ENCODE measurements around the gene PRM2. TPM values are rescaled to one million over a fixed set of nuclear protein-coding genes. Genes with fewer than 3 reads are reported as not detected.

Gene PRM2
- total RNA-seq, 1 donor from 2014 or later = not detected

DNA sequence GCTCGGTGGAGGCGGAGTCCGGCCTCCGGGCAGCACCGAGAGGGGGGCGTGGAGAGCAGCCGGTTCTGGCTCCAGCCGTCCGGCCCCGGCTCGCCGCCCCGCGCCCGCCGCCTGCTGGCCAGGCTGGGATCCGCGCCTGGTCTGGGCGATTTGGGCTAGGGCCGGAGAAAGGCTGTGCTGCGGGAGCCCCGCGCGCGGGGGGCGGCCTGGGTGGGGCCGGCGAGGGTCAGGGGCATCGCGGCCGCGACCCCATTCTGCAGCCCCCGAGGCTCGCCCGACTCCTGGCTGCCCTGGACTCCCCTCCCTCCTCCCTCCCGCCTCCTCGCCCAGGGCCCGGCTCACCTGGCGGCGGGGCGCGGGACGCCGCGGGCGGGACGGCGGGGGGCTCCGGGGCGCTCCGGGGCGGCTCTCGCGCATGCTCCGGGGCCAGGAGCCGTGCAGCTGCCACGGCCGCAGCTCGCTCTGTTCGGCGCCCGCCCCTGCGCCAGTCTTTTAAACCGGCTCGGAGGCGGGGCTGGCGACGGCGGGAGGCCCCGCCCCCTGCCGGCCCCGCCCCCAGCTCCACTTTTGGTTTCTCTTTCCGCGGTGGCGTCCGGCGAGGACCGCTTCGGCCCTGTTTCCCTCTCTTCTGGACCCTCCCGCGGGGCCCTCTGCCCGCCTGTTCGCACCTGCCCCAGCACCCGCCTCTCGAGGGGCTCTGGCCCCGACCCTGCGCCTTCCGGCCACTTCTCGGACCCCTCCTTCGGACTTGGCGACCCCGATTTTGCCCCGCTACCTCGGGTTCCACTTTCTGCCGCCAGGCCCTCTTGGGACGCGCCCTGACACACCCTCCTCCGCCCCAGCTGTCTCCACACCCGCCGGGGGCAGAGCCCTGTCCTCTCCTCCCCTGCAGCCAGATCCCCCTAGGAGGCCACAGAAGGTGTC, 20.3 kb downstream of the PRM2 start, which contains the start of gene SOCS1:
Gene SOCS1 (minus strand): TSS at position 468 of the 924 bp plus-strand sequence. CDS start 726 bp downstream, outside the sequence.
- Mint-ChIP-seq H3K9me3 (no peaks in the 10 kb centered on the region), H3K4me1 (peaks cover 50% of the 10 kb centered on the region), H3K36me3 (ENCODE audit: low read depth) (peaks cover 41% of the 10 kb centered on the region), H3K27ac (peak within 1 kb of the TSS; percentile 97), H3K27me3 (no peaks in the 10 kb centered on the region), H3K4me3 (peak within 1 kb of the TSS; percentile 99)
- peak; percentile 97 for DNase-seq
- intact Hi-C loops (cut with micrococcal nuclease) = loop anchor here (1.0 to 10.0 kb wide), 6 partner anchors 99 to 329 kb away; partner anchors contain the start of gene LITAF

- H3K4me1 Mint-ChIP-seq = peaks cover 55% of the 10 kb centered on the region
- intact Hi-C loops (cut with micrococcal nuclease) = loop anchor here (1.0 to 10.0 kb wide), 5 partner anchors 73 to 330 kb away; partner anchors contain the start of gene LITAF
- peak overlapping the region; percentile 97 for H3K4me3 Mint-ChIP-seq
- no peaks in the 10 kb centered on the region for H3K9me3 Mint-ChIP-seq
- peaks cover 49% of the 10 kb centered on the region for H3K36me3 Mint-ChIP-seq (ENCODE audit: low read depth)
- peak; percentile 89 for DNase-seq
- H3K27me3 Mint-ChIP-seq = no peaks in the 10 kb centered on the region
- peak overlapping the region; percentile 88 for H3K27ac Mint-ChIP-seq
These were observed 21.2 kb downstream of the PRM2 start for GRCh38 chr16:11254913-11255736.

- DNase-seq = peak; percentile 75
- peak overlapping the region; percentile 96 for H3K27ac Mint-ChIP-seq
- H3K9me3 Mint-ChIP-seq = no peaks in the 10 kb centered on the region
- no peaks in the 10 kb centered on the region for H3K27me3 Mint-ChIP-seq
- peaks cover 51% of the 10 kb centered on the region for H3K36me3 Mint-ChIP-seq (ENCODE audit: low read depth)
- intact Hi-C loops (cut with micrococcal nuclease) = loop anchor here (5.0 to 10.0 kb wide), 2 partner anchors 72 to 331 kb away; partner anchors contain the start of gene LITAF
- peak overlapping the region; percentile 97 for H3K4me3 Mint-ChIP-seq
- H3K4me1 Mint-ChIP-seq = peaks cover 47% of the 10 kb centered on the region
These were observed 22.0 kb downstream of the PRM2 start for GRCh38 chr16:11253995-11254912.

DNA sequence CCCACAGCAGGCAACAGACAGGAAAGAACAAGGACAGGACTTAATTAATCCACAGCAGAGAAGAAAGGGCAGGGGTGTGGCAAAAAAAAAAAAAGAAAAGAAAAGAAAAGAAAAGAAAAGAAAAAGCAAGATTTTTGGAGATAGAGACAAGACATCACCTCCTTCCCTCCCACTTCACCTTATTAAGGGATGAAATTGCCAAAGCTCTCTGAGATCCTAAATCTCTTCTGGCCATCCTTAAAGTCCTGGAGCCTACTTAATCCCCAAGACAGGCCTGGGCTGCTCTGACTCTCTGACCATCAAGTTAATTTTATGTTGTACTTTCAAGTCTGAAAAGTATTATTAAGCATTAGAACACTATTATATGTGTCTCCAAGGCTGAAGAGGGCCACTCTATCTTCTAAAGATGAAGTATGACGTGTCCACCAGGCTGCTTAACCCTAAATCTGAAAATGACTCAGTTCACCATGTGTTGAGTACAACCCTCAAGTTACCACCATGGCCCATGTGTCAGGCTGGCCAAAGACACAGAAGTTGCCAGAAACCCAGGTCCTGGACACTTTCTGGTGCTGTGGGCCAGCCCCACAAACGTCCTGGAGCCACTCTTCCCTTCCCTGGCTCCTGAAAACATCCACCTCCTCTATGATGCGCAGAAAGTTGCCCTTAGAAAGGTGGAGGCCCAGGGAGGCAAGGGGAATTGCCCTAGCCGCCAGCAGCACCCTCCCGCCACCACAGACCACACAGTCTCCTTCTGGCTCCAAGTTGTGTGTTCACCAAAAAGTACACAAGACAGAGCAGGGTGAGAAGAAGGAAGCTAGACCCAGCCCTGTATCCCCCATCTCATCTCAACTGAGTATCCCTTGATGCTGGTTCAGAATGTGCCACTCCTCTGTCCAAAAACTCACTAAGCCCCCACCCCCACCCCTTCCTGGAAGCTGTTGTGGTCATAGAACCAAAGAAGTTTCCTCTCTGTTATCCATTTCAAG, 23.0 kb downstream of the PRM2 start:
- Mint-ChIP-seq H3K9me3 (no peaks in the 10 kb centered on the region), H3K27me3 (no peaks in the 10 kb centered on the region), H3K4me1 (peaks cover 46% of the 10 kb centered on the region), H3K36me3 (ENCODE audit: low read depth) (peaks cover 56% of the 10 kb centered on the region), H3K27ac (peak overlapping the region; percentile 96), H3K4me3 (peak overlapping the region; percentile 97)
- DNase-seq = peak; percentile 86
- intact Hi-C loops (cut with micrococcal nuclease) = loop anchor here (5.0 to 10.0 kb wide), 2 partner anchors 71 to 331 kb away; partner anchors contain the start of gene LITAF

DNA sequence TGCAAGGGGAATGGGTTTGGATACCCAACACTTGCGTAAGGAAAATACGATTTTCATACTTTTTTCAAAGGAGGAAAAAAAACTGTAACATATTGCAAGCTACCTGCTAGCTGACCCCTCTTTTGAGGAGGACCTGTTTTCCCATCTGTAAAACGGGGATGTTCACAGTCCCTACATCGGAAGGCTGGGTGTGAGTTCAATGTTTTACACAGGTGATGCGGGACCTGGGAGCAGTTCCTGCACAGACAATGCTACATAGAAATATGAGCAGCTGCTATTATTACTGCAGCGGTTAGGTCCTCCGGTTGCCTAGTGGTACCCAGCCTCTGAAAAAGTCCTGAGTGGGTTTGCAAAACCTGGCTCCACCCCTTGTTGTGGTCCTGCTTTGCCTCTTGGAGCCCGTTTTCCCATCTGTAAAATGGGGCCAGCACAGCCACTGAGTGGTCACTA, 23.8 kb downstream of the PRM2 start:
- peaks cover 61% of the 10 kb centered on the region for H3K36me3 Mint-ChIP-seq (ENCODE audit: low read depth)

DNA sequence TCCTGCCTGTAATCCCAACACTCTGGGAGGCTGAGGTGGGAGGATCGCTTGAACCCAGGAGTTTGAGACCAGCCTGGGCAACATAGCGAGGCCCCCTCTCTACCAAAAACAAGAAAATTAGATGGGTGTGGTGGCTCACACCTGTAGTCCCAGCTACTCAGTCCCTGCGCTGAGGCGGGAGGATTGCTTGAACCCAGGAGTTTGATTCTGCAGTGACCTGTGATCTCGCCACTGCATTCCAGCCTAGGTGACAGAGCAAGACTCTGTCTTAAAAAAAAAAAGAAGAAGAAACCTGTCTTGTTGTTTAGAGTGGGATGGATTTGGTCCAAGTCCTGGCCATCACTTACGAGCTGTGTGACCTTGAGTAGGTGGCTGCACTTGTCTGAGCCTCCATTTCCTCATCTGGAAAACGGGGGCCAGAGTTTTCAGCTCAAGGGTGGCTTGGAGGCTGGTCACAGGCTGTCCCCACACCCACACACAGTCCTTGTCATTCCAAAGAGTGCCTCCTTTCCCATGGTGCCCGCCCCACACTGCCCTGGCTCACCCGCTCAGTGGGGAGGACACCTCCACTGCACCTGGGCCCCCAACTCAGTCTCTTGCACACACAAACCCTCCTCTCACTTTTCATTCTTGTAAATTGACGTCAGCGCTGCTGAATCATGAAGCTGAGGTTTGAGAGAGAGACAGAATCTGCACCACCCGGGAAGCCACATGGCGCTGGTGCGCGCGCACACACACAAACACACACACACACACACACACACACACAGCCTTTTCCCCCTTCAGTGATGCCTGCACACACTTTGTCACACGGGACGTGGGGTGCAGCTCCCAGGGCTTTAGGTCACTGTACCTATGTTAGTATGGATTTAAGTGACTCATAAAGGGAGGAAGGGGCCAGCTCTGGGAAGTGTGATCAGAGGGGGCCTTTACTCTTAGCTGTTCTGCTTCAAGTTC, 24.5 kb downstream of the PRM2 start:
- Mint-ChIP-seq H3K4me1 (peaks cover 41% of the 10 kb centered on the region), H3K27me3 (no peaks in the 10 kb centered on the region), H3K4me3 (peak overlapping the region; percentile 97), H3K9me3 (no peaks in the 10 kb centered on the region), H3K36me3 (ENCODE audit: low read depth) (peaks cover 66% of the 10 kb centered on the region), H3K27ac (peak overlapping the region; percentile 96)
- intact Hi-C loops (cut with micrococcal nuclease) = loop anchor here (1.0 to 10.0 kb wide), 6 partner anchors 18 to 333 kb away; partner anchors contain the start of gene LITAF
- peak; percentile 93 for DNase-seq

More for the DNA sequence above, 23.8 kb downstream of the PRM2 start:
- Mint-ChIP-seq H3K9me3 (no peaks in the 10 kb centered on the region), H3K27ac (peak overlapping the region; percentile 96), H3K4me3 (peak overlapping the region; percentile 97), H3K27me3 (no peaks in the 10 kb centered on the region), H3K4me1 (peaks cover 45% of the 10 kb centered on the region)
- DNase-seq = peak; percentile 75
- intact Hi-C loops (cut with micrococcal nuclease) = loop anchor here (1.0 to 10.0 kb wide), 6 partner anchors 18 to 332 kb away; partner anchors contain the start of gene LITAF

DNA sequence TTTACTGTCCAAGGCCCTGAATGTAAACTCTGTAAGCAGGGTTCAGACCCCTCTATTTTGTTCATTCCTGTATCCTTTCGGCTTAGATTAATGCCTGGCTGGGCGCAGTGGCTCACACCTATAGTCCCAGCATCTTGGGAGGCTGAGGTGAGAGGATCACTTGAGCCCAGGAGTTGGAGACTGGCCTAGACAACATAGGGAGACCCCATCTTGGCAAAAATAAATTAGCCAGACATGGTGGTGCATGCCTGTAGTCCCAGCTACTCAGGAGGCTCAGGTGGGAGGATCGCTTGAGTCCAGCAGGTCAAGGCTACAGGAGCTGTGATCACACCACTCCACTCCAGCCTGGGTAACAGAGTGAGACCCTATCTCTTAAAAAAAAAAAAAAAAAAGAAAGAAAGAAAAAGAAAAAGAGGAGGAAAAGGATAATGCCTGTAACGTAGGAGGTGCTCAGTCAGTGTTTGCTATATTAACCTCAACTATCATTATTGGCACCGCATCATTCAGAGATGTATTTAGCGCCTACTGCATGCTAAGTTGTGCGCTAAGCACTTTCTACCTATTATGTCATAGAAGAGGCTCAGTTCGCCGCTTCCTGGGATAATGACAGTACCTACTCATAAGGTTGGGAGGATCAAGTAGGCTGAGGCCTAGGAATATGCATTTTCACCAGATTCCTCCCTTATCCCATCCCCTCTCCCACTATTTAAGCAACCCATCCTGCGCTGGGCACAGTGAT, 25.3 kb downstream of the PRM2 start:
- Mint-ChIP-seq H3K36me3 (ENCODE audit: low read depth) (peaks cover 66% of the 10 kb centered on the region), H3K4me1 (peaks cover 47% of the 10 kb centered on the region), H3K9me3 (no peaks in the 10 kb centered on the region), H3K27ac (peak overlapping the region; percentile 96), H3K27me3 (no peaks in the 10 kb centered on the region), H3K4me3 (peak overlapping the region; percentile 97)
- DNase-seq = no peak
- intact Hi-C loops (cut with micrococcal nuclease) = loop anchor here (5.0 to 10.0 kb wide), 2 partner anchors 69 to 334 kb away; partner anchors contain the start of gene LITAF

GRCh38 chr16:11250091-11250785, 26.0 kb downstream of the PRM2 start:
- Mint-ChIP-seq H3K4me3 (peak overlapping the region; percentile 21), H3K27ac (peak overlapping the region; percentile 80), H3K36me3 (ENCODE audit: low read depth) (peaks cover 64% of the 10 kb centered on the region), H3K9me3 (no peaks in the 10 kb centered on the region), H3K27me3 (no peaks in the 10 kb centered on the region), H3K4me1 (peaks cover 54% of the 10 kb centered on the region)
- intact Hi-C loops (cut with micrococcal nuclease) = loop anchor here (5.0 to 10.0 kb wide), 2 partner anchors 68 to 335 kb away; partner anchors contain the start of gene LITAF
- DNase-seq = no peak

DNA sequence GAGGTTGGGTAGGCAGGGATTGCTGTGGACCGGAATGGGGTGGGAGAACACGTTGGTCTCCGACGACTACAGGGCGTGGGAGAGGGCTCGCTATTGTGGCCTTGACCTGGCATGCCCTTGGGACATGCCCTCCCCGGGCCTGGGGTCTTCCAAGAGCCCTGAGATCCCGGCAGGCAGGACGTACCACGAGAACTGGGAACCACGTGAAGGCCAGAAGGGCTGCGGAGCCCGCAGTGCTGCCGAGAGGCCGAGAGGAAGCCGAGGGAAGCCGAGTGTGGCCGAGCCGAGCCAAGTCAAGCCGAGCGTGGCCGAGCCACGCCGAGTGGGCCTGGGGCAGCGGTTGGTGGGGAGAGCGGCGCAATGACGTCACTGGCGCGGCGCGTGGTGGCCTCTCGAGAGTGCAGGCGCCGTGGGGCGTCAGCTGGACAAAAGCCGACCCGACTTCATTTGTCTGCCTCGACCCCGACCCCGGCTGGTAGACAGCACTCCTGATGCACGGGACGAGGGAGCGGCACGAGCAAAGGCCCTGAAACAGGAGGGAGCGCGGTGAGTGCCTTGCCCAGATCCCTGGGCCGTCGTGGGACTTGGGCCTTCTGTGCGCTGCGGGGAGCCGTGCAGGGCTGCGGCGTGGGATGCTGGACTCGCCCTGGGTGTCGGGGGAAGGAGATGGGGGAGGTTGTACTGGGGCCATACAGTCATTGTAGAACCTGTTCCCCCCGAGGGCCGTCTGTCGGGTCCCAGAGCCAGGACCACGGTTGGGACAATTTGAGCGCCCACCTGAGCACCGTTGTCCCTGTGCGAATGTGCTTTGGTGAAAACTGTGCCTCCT, 26.8 kb downstream of the PRM2 start:
- Mint-ChIP-seq H3K27me3 (no peaks in the 10 kb centered on the region), H3K9me3 (no peaks in the 10 kb centered on the region), H3K27ac (peak overlapping the region; percentile 58), H3K36me3 (ENCODE audit: low read depth) (peaks cover 58% of the 10 kb centered on the region), H3K4me1 (peaks cover 58% of the 10 kb centered on the region), H3K4me3 (no peak overlapping the region)
- DNase-seq = no peak
- intact Hi-C loops (cut with micrococcal nuclease) = loop anchor here (5.0 to 10.0 kb wide), 2 partner anchors 67 to 335 kb away; partner anchors contain the start of gene LITAF
